KBM-7 (cell line): ENCODE data around the gene CACNA2D3.

Source experiments
- DNase-seq: peaks from one replicate; pipeline ENCODE4 v3.0.0-alpha.2; 2015
- in situ Hi-C: fragments of 300-500 bp; cut with MboI; formaldehyde crosslinking; loops from 2 replicates; pipeline ENCODE4 v1.14.3; 2020; ENCODE audit warnings: low sequenced_read_pairs, low pct_unique_long_range_greater_than_20kb, mixed read lengths

CACNA2D3 gene

GRCh38 chr3:54202054-54202453 lies 79.7 kb downstream of the CACNA2D3 start:
- no peak for DNase-seq
- in situ Hi-C loops = no loop called here

GRCh38 chr3:54202651-54203248 lies 80.4 kb downstream of the CACNA2D3 start:
- DNase-seq = no peak
- in situ Hi-C loops = no loop called here

GRCh38 chr3:54206874-54207273 lies 84.5 kb downstream of the CACNA2D3 start:
- no peak for DNase-seq
- in situ Hi-C loops = no loop called here

- in situ Hi-C loops = no loop called here
- DNase-seq = no peak
Observed at GRCh38 chr3:54211097-54211496, 88.7 kb downstream of the CACNA2D3 start.

GRCh38 chr3:54212723-54213122 lies 90.4 kb downstream of the CACNA2D3 start:
- in situ Hi-C loops = no loop called here
- DNase-seq = no peak

GRCh38 chr3:54213907-54214306 lies 91.6 kb downstream of the CACNA2D3 start:
- in situ Hi-C loops = no loop called here
- DNase-seq = no peak

- no peak for DNase-seq
Observed at GRCh38 chr3:54214845-54215244, 92.5 kb downstream of the CACNA2D3 start.

GRCh38 chr3:54215521-54215920 lies 93.2 kb downstream of the CACNA2D3 start:
- in situ Hi-C loops = no loop called here

More at GRCh38 chr3:54214845-54215244, 92.5 kb downstream of the CACNA2D3 start:
- in situ Hi-C loops = no loop called here

GRCh38 chr3:54217828-54218227 lies 95.5 kb downstream of the CACNA2D3 start:
- in situ Hi-C loops = no loop called here
- no peak for DNase-seq

More at GRCh38 chr3:54215521-54215920, 93.2 kb downstream of the CACNA2D3 start:
- DNase-seq = no peak

- in situ Hi-C loops = no loop called here
- DNase-seq = no peak
Observed at GRCh38 chr3:54222316-54222715, 100.0 kb downstream of the CACNA2D3 start.

- in situ Hi-C loops = no loop called here
- no peak for DNase-seq
Observed at GRCh38 chr3:54223063-54223462, 100.7 kb downstream of the CACNA2D3 start.

GRCh38 chr3:54225841-54226528 lies 103.6 kb downstream of the CACNA2D3 start:
- DNase-seq = no peak
- in situ Hi-C loops = no loop called here

- in situ Hi-C loops = no loop called here
- no peak for DNase-seq
Observed at GRCh38 chr3:54228806-54229205, 106.5 kb downstream of the CACNA2D3 start.

- in situ Hi-C loops = no loop called here
- DNase-seq = no peak
Observed at GRCh38 chr3:54232618-54233017, 110.3 kb downstream of the CACNA2D3 start.

- in situ Hi-C loops = no loop called here
- DNase-seq = no peak
Observed at GRCh38 chr3:54235998-54236397, 113.6 kb downstream of the CACNA2D3 start.

GRCh38 chr3:54237109-54237508 lies 114.8 kb downstream of the CACNA2D3 start:
- no peak for DNase-seq
- in situ Hi-C loops = no loop called here

- in situ Hi-C loops = no loop called here
Observed at GRCh38 chr3:54237788-54238502, 115.6 kb downstream of the CACNA2D3 start.

GRCh38 chr3:54240309-54240708 lies 118.0 kb downstream of the CACNA2D3 start:
- in situ Hi-C loops = no loop called here
- no peak for DNase-seq

More at GRCh38 chr3:54237788-54238502, 115.6 kb downstream of the CACNA2D3 start:
- DNase-seq = no peak

GRCh38 chr3:54243056-54243931 lies 120.9 kb downstream of the CACNA2D3 start:
- in situ Hi-C loops = no loop called here
- DNase-seq = no peak
